IMR-90 (cell line): ENCODE measurements around the gene TULP4. TPM values are rescaled to one million over a fixed set of nuclear protein-coding genes. Genes with fewer than 3 reads are reported as not detected.

Experiments
- ATAC-seq: fragments of 200-7000 bp; cut with Tn5 transposase; 2 replicates; pipeline ENCODE4 v1.9.1; 2020; ENCODE audit warnings: low read depth, mild to moderate bottlenecking, moderate library complexity
- BruUV-seq: library from RNA; stranded (reverse); fragments of 400-500 nt; replicated peaks from 2 replicates; lab custom pipeline; 2021; lab: Mats Ljungman, UMichigan
- CTCF ChIA-PET: fragments of 300-600 bp; formaldehyde crosslinking; extraction: SDS; loops from one replicate; lab custom pipeline; 2021; ENCODE audit warnings: antibody characterized with exemption; lab: Yijun Ruan, JAX
- POLR2A ChIA-PET: fragments of 300-600 bp; sonication (Branson Sonifier 250); formaldehyde crosslinking; loops from one replicate; lab custom pipeline; 2022; ENCODE audit warnings: antibody characterized with exemption; ENCODE audit not compliant: unreplicated experiment; lab: Charles Lee
- DNase-seq: peaks from one replicate; pipeline ENCODE4 v3.0.0; 2013
- H2AFZ ChIP-seq: replicated peaks from 2 replicates; pipeline ENCODE3; 2013; ENCODE audit warnings: low read length, mild to moderate bottlenecking; ENCODE audit not compliant: poor library complexity
- H2AK5ac ChIP-seq: 2 replicates; pipeline ENCODE4 v1.6.1; 2013; ENCODE audit warnings: low read depth, low read length, inconsistent platforms
- H2AK9ac ChIP-seq: replicated peaks from 2 replicates; pipeline ENCODE3; 2013; ENCODE audit warnings: mild to moderate bottlenecking, low read depth, low read length, moderate library complexity; ENCODE audit not compliant: poor library complexity
- H2BK120ac ChIP-seq: 2 replicates; pipeline ENCODE4 v1.6.1; 2013; ENCODE audit warnings: low read depth, low read length, inconsistent platforms
- H2BK15ac ChIP-seq: 3 replicates; pipeline ENCODE4 v1.6.1; 2013; ENCODE audit warnings: low read depth, low read length, inconsistent platforms
- H2BK20ac ChIP-seq: 2 replicates; pipeline ENCODE4 v1.6.1; 2013; ENCODE audit warnings: low read depth, mild to moderate bottlenecking, inconsistent platforms, low read length, moderate library complexity
- H2BK5ac ChIP-seq: 2 replicates; pipeline ENCODE4 v1.6.1; 2013; ENCODE audit warnings: mild to moderate bottlenecking, low read depth, low read length, inconsistent platforms; ENCODE audit not compliant: poor library complexity, severe bottlenecking
- H3K14ac ChIP-seq: replicated peaks from 2 replicates; pipeline ENCODE4 v1.6.1; 2013; ENCODE audit warnings: low read depth, low read length, inconsistent platforms
- H3K18ac ChIP-seq: 2 replicates; pipeline ENCODE4 v1.6.1; 2013; ENCODE audit warnings: low read depth, low read length, control low read depth
- H3K23ac ChIP-seq: 2 replicates; pipeline ENCODE4 v1.6.1; 2013; ENCODE audit warnings: low read depth, low read length, inconsistent platforms
- H3K27ac ChIP-seq: 2 replicates; pipeline ENCODE4 v1.5.1; 2013; ENCODE audit warnings: mild to moderate bottlenecking, control low read depth, low read length; ENCODE audit not compliant: insufficient read depth
- H3K27me3 ChIP-seq: 2 replicates; pipeline ENCODE4 v1.6.1; 2013; ENCODE audit warnings: low read length; ENCODE audit not compliant: control insufficient read depth, insufficient read depth
- H3K36me3 ChIP-seq: 2 replicates; pipeline ENCODE4 v1.6.1; 2013; ENCODE audit warnings: low read length, mixed read lengths; ENCODE audit not compliant: control insufficient read depth, insufficient read depth
- H3K4ac ChIP-seq: 2 replicates; pipeline ENCODE4 v1.6.1; 2013; ENCODE audit warnings: low read depth, low read length, inconsistent platforms
- H3K4me1 ChIP-seq: 2 replicates; pipeline ENCODE4 v1.6.1; 2013; ENCODE audit warnings: low read length, mixed read lengths; ENCODE audit not compliant: control insufficient read depth, insufficient read depth
- H3K4me2 ChIP-seq: 2 replicates; pipeline ENCODE4 v1.6.1; 2013; ENCODE audit warnings: low read depth, mild to moderate bottlenecking, control low read depth, low read length, moderate library complexity
- H3K4me3 ChIP-seq: 2 replicates; pipeline ENCODE4 v1.5.1; 2013; ENCODE audit warnings: low read depth, mild to moderate bottlenecking, control low read depth, low read length, moderate library complexity; ENCODE audit not compliant: insufficient read depth
- H3K56ac ChIP-seq: 2 replicates; pipeline ENCODE4 v1.6.1; 2013; ENCODE audit warnings: low read length, inconsistent platforms; ENCODE audit not compliant: insufficient read depth; ENCODE audit errors: extremely low read depth
- H3K79me1 ChIP-seq, 2 experiments: 2 replicates each; pipeline ENCODE4 v1.6.1; 2013; ENCODE audit warnings: low read length in 2 of 2, inconsistent platforms in 1 of 2, low read depth in 1 of 2
- H3K9ac ChIP-seq: 2 replicates; pipeline ENCODE4 v1.6.1; 2013; ENCODE audit warnings: low read depth, low read length, control low read depth
- H3K9me1 ChIP-seq: 2 replicates; pipeline ENCODE4 v1.6.1; 2013; ENCODE audit warnings: low read length, inconsistent platforms; ENCODE audit not compliant: insufficient read depth
- H3K9me3 ChIP-seq: 2 replicates; pipeline ENCODE4 v1.6.1; 2013; ENCODE audit warnings: low read length; ENCODE audit not compliant: control insufficient read depth, insufficient read depth
- H4K20me1 ChIP-seq: 2 replicates; pipeline ENCODE4 v1.6.1; 2013; ENCODE audit warnings: low read length, inconsistent platforms; ENCODE audit not compliant: insufficient read depth
- H4K5ac ChIP-seq: 2 replicates; pipeline ENCODE4 v1.6.1; 2013; ENCODE audit warnings: mild to moderate bottlenecking, low read depth, low read length, control low read depth
- H4K8ac ChIP-seq, 2 experiments: 2 replicates each; pipeline ENCODE4 v1.6.1; 2013; ENCODE audit warnings: low read depth in 2 of 2, low read length in 2 of 2, control low read depth in 1 of 2, inconsistent platforms in 1 of 2
- H4K91ac ChIP-seq: 2 replicates; pipeline ENCODE4 v1.6.1; 2013; ENCODE audit warnings: low read depth, low read length, inconsistent platforms; ENCODE audit not compliant: insufficient read depth
- BHLHE40 ChIP-seq: fragments of 150-350 bp; IDR thresholded peaks from 2 replicates; pipeline ENCODE4 v1.6.1; 2016; ENCODE audit warnings: mild to moderate bottlenecking, low read depth, low read length
- CHD1 ChIP-seq: IDR thresholded peaks from 2 replicates; pipeline ENCODE4 v1.6.1; 2012; ENCODE audit warnings: low read depth, low read length, improper control_type of control experiment
- FOS ChIP-seq: fragments of 150-350 bp; IDR thresholded peaks from 2 replicates; pipeline ENCODE4 v1.6.1; 2016; ENCODE audit warnings: low read depth, low read length
- NFE2L2 ChIP-seq: fragments of 150-350 bp; IDR thresholded peaks from 2 replicates; pipeline ENCODE4 v1.6.1; 2016; ENCODE audit warnings: low read depth, mild to moderate bottlenecking, low read length
- RFX5 ChIP-seq: IDR thresholded peaks from 2 replicates; pipeline ENCODE4 v1.8.0; 2012; ENCODE audit warnings: low read depth, mild to moderate bottlenecking, low read length, moderate library complexity
- SMC3 ChIP-seq: fragments of 150-350 bp; IDR thresholded peaks from 2 replicates; pipeline ENCODE4 v1.6.1; 2016; ENCODE audit warnings: low read depth, mild to moderate bottlenecking, antibody characterized with exemption, low read length, moderate library complexity
- WGBS, 2 experiments: methylation state at CpG; one replicate each; pipeline versions ENCODE4 v1.1.5 to v1.1.7; 2013; ENCODE audit warnings: missing lambda C conversion rate in 2 of 2; ENCODE audit not compliant: insufficient read length in 1 of 2; ENCODE audit errors: extremely low coverage in 2 of 2; 5-methylcytosine and 5-hydroxymethylcytosine counted together
- dilution Hi-C: fragments of 300-500 bp; cut with HindIII; formaldehyde crosslinking; loops from one replicate; pipeline ENCODE4 v1.14.3; 2018; ENCODE audit warnings: low sequenced_read_pairs; ENCODE audit not compliant: unreplicated experiment
- in situ Hi-C: fragments of 300-500 bp; cut with MboI; formaldehyde crosslinking; loops from 3 replicates; pipeline ENCODE4 v1.14.3; 2019; ENCODE audit warnings: low sequenced_read_pairs, inconsistent platforms, mixed read lengths
- intact Hi-C: fragments of 100-400 bp; cut with micrococcal nuclease; formaldehyde crosslinking; loops from 2 replicates; pipeline ENCODE4 v1.10.0; 2022
- polyA plus RNA-seq, 3 experiments: library from polyadenylated mRNA; depleted of rRNA; stranded (reverse); fragments of >200 nt; gene quantifications; 2 replicates each; pipeline ENCODE4 v1.2.3, GENCODE V29; 2012; ENCODE audit warnings: low replicate concordance in 1 of 3
- total RNA-seq: library from RNA; depleted of rRNA; stranded (reverse); fragments of >200 nt; gene quantifications from 2 replicates; pipeline ENCODE4 v1.2.3, GENCODE V29; 2012
- TF ChIP-seq, protein P1 (sequence below): fragments of 150-350 bp; IDR thresholded peaks from 2 replicates; pipeline ENCODE4 v1.6.1; 2016; ENCODE audit warnings: low read depth, mild to moderate bottlenecking, low read length, moderate library complexity, borderline replicate concordance
- TF ChIP-seq, protein P2 (sequence below): conservative IDR thresholded peaks from 2 replicates; pipeline ENCODE4 v1.5.1; 2012; ENCODE audit warnings: mild to moderate bottlenecking, low read depth, low read length, improper control_type of control experiment

The TULP4 gene
- total and polyA plus RNA-seq, 2 of the 4 experiments (the other 2 are of a cell fraction) = 8.1 to 30.6 TPM

DNA sequence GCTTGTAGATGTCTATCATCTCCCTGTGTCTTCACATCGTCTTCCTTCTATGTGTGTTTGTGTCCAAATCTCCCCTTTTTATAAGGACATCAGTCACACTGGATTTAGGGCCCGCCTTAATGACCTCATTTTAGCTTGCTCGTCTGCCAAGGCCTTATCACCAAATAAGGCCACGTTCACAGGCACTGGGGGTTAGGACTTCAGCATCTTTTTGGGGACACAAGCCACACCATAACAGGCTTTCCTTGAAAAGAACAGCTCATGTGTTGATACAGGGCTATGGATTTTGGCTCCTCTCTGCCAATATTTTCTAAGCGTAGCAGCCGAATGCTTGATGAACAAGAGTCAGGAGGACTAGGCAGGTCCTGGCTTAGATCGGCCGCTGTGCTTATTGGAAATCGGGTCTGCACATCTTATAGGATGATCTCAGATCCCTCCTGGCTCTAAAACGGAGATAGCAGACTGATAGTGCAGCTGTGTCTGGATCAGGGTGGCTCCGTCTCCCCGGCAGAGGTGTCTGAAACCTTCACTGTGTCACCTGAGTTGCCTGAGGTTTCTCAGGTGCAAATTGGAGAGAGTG lies 231.4 kb downstream of the TULP4 start:
- 95% methylated on average over 3 of the region's 12 CpGs; no CpG with 5 or more reads in 1 of the 2 experiments for WGBS, 2 experiments
- dilution Hi-C loops = no loop called here

More for the DNA sequence above, 231.4 kb downstream of the TULP4 start:
- Histone ChIP-seq H2BK120ac (no peak overlapping the region), H2AK5ac (no peak overlapping the region), H4K20me1 (no peaks in the 10 kb centered on the region), H3K4me2 (no peak overlapping the region), H3K9me1 (no peaks in the 10 kb centered on the region), H2AFZ (no peak overlapping the region), H3K9me3 (no peaks in the 10 kb centered on the region), H3K4me1 (peaks cover 2% of the 10 kb centered on the region; the same call in 1 of the 2 replicates), H2BK15ac (no peak overlapping the region), H3K79me1 (no peaks in the 10 kb centered on the region), H3K14ac (no peak overlapping the region), H4K91ac (no peak overlapping the region), H4K5ac (no peak overlapping the region), H2AK9ac (no peak overlapping the region), H3K27me3 (peaks cover 31% of the 10 kb centered on the region), H3K56ac (no peak overlapping the region), H3K4ac (no peak overlapping the region), H3K36me3 (no peaks in the 10 kb centered on the region), H3K4me3 (no peak overlapping the region), H3K18ac (no peak overlapping the region), H4K8ac (no peak overlapping the region), H3K23ac (no peak overlapping the region), H3K27ac (no peak overlapping the region), H2BK5ac (no peak overlapping the region), H2BK20ac (no peak overlapping the region), H3K9ac (no peak overlapping the region)
- no peak for ATAC-seq
- BruUV-seq = no TSS peak
- intact Hi-C loops (no loop called here), in situ Hi-C loops (no loop called here)
- ChIA-PET CTCF (no interaction called here), POLR2A (no interaction called here)
- TF ChIP-seq, protein P1, sequence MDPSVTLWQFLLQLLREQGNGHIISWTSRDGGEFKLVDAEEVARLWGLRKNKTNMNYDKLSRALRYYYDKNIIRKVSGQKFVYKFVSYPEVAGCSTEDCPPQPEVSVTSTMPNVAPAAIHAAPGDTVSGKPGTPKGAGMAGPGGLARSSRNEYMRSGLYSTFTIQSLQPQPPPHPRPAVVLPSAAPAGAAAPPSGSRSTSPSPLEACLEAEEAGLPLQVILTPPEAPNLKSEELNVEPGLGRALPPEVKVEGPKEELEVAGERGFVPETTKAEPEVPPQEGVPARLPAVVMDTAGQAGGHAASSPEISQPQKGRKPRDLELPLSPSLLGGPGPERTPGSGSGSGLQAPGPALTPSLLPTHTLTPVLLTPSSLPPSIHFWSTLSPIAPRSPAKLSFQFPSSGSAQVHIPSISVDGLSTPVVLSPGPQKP = no peak
- TF ChIP-seq BHLHE40 (no peak), FOS (no peak), CHD1 (no peak), RFX5 (no peak), NFE2L2 (no peak), SMC3 (no peak)
- TF ChIP-seq, protein P2, sequence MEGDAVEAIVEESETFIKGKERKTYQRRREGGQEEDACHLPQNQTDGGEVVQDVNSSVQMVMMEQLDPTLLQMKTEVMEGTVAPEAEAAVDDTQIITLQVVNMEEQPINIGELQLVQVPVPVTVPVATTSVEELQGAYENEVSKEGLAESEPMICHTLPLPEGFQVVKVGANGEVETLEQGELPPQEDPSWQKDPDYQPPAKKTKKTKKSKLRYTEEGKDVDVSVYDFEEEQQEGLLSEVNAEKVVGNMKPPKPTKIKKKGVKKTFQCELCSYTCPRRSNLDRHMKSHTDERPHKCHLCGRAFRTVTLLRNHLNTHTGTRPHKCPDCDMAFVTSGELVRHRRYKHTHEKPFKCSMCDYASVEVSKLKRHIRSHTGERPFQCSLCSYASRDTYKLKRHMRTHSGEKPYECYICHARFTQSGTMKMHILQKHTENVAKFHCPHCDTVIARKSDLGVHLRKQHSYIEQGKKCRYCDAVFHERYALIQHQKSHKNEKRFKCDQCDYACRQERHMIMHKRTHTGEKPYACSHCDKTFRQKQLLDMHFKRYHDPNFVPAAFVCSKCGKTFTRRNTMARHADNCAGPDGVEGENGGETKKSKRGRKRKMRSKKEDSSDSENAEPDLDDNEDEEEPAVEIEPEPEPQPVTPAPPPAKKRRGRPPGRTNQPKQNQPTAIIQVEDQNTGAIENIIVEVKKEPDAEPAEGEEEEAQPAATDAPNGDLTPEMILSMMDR = no peak
- no peak for DNase-seq
